SK-N-SH treated with all-trans-retinoic acid at 6 μM for 48 hours (cell line): ENCODE measurements around the gene FAM135A.

Experiments used
- ISL1 ChIP-seq: fragments of 250-450 bp; sonication (Bioruptor Pico); IDR thresholded peaks from 2 replicates; pipeline ENCODE4 v2.1.2; 2022; ENCODE audit warnings: mild to moderate bottlenecking, moderate library complexity
- OSR1 ChIP-seq: fragments of 250-450 bp; sonication (Bioruptor Pico); IDR thresholded peaks from 2 replicates; pipeline ENCODE4 v1.8.0; 2022; ENCODE audit warnings: moderate library complexity, mild to moderate bottlenecking, inconsistent platforms
- PATZ1 ChIP-seq: fragments of 250-450 bp; sonication (Bioruptor Pico); IDR thresholded peaks from 2 replicates; pipeline ENCODE4 v1.8.0; 2020; ENCODE audit warnings: mild to moderate bottlenecking, moderate library complexity, borderline replicate concordance
- PPARA ChIP-seq: fragments of 250-450 bp; sonication (Bioruptor Pico); IDR thresholded peaks from 2 replicates; pipeline ENCODE4 v1.5.0; 2020; ENCODE audit warnings: mild to moderate bottlenecking, borderline replicate concordance
- RARB ChIP-seq: fragments of 250-450 bp; sonication (Bioruptor Pico); IDR thresholded peaks from 2 replicates; pipeline ENCODE4 v1.8.0; 2021; ENCODE audit warnings: mild to moderate bottlenecking, moderate library complexity
- TOX ChIP-seq: fragments of 250-450 bp; sonication (Bioruptor Pico); IDR thresholded peaks from 2 replicates; pipeline ENCODE4 v1.8.0; 2021; ENCODE audit warnings: mild to moderate bottlenecking, moderate library complexity, borderline replicate concordance
- ZFP3 ChIP-seq: fragments of 250-450 bp; sonication (Bioruptor Pico); IDR thresholded peaks from 2 replicates; pipeline ENCODE4 v1.5.0; 2020; ENCODE audit warnings: mild to moderate bottlenecking, moderate library complexity
- ZNF565 ChIP-seq: fragments of 450-650 bp; formaldehyde crosslinking; conservative IDR thresholded peaks from 2 replicates; pipeline ENCODE4 v1.5.0; 2020; ENCODE audit warnings: low read depth, mild to moderate bottlenecking, moderate library complexity
- ZNF70 ChIP-seq: fragments of 450-650 bp; formaldehyde crosslinking; IDR thresholded peaks from 2 replicates; pipeline ENCODE4 v1.5.0; 2020; ENCODE audit warnings: mild to moderate bottlenecking, moderate library complexity
- ZNF8 ChIP-seq: fragments of 450-650 bp; formaldehyde crosslinking; IDR thresholded peaks from 2 replicates; pipeline ENCODE4 v1.5.0; 2020; ENCODE audit warnings: mild to moderate bottlenecking, moderate library complexity

- TF ChIP-seq OSR1 (CRISPR knock-in tag) (no peak), RARB (CRISPR knock-in tag) (no peak), ZNF8 (CRISPR knock-in tag) (no peak), TOX (CRISPR knock-in tag) (no peak), PATZ1 (CRISPR knock-in tag) (no peak), ZFP3 (CRISPR knock-in tag) (no peak), ZNF70 (CRISPR knock-in tag) (no peak), ISL1 (CRISPR knock-in tag) (no peak), PPARA (no peak), ZNF565 (CRISPR knock-in tag) (no peak)
These were observed 162.7 kb downstream of the FAM135A start for GRCh38 chr6:70575899-70576495.
